Endothelial cell of umbilical vein (primary cell): Measurements from ENCODE around the gene PRIMPOL.

Experiments
- EZH2 ChIP-seq: IDR thresholded peaks from 2 replicates; pipeline ENCODE4 v1.6.1; 2012; ENCODE audit warnings: borderline replicate concordance, low read depth, mild to moderate bottlenecking, moderate library complexity, low read length, inconsistent platforms; ENCODE audit not compliant: severe bottlenecking
- MYC ChIP-seq: IDR thresholded peaks from one replicate; pipeline ENCODE4 v1.6.1; 2011; ENCODE audit warnings: mild to moderate bottlenecking, low read depth, low read length
- POLR2A ChIP-seq: IDR thresholded peaks from 2 replicates; pipeline ENCODE4 v1.6.1; 2012; ENCODE audit warnings: low read depth, mild to moderate bottlenecking, control low read depth, low read length
- POLR2AphosphoS5 ChIP-seq: IDR thresholded peaks from 2 replicates; pipeline ENCODE4 v1.6.1; 2012; ENCODE audit warnings: low read depth, mild to moderate bottlenecking, control low read depth, low read length, moderate library complexity; ENCODE audit not compliant: insufficient read depth
- TF ChIP-seq, protein P1 (sequence below), 2 donors: IDR thresholded peaks; 1 replicate in 1 of 2; 2 replicates in 1 of 2; pipeline ENCODE4 v1.5.1; 2011; ENCODE audit warnings: low read length in 2 of 2, mild to moderate bottlenecking in 2 of 2, moderate library complexity in 2 of 2, control low read depth in 1 of 2, inconsistent platforms in 1 of 2, low read depth in 1 of 2; ENCODE audit not compliant: insufficient read depth in 1 of 2; ENCODE audit errors: extremely low read depth in 1 of 2

DNA sequence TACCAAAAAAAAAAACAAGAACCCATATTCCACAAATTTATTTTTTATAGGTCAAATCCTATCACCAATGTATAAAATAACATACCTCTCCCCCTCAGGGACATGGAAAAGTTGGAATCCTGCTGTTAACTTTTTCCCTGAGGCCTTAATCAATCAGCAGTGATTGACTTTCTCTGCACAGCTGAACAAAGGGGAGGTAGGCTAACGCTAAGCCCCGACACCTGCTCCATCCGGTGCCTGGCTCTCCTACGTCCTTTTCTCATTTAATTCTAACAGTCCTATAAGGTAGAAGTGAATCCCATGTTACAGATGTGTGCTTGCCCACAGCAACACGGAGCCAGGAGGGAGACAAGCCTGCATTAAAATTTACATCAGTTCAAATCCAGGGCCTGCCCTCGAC, 81.5 kb downstream of the PRIMPOL start:
- no peak for TF ChIP-seq POLR2A
- TF ChIP-seq, protein P1, sequence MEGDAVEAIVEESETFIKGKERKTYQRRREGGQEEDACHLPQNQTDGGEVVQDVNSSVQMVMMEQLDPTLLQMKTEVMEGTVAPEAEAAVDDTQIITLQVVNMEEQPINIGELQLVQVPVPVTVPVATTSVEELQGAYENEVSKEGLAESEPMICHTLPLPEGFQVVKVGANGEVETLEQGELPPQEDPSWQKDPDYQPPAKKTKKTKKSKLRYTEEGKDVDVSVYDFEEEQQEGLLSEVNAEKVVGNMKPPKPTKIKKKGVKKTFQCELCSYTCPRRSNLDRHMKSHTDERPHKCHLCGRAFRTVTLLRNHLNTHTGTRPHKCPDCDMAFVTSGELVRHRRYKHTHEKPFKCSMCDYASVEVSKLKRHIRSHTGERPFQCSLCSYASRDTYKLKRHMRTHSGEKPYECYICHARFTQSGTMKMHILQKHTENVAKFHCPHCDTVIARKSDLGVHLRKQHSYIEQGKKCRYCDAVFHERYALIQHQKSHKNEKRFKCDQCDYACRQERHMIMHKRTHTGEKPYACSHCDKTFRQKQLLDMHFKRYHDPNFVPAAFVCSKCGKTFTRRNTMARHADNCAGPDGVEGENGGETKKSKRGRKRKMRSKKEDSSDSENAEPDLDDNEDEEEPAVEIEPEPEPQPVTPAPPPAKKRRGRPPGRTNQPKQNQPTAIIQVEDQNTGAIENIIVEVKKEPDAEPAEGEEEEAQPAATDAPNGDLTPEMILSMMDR (IDR thresholded peaks at IDR 0.05; ENCODE audit: extremely low read depth in 1 of 2, insufficient read depth in 1 of 2, low read depth in 1 of 2, low read length in 2 of 2), result no peak
- no peak for TF ChIP-seq POLR2AphosphoS5
- TF ChIP-seq MYC, result no peak
- TF ChIP-seq EZH2, result no peak
